Lower leg skin (tissue), 3 donors: ENCODE measurements around the gene SLC28A3.

Experiments
- CTCF ChIP-seq, 3 donors: fragments of 450-650 bp; IDR thresholded peaks; one replicate each; pipeline ENCODE4 v1.5.1; 2016; ENCODE audit warnings: antibody characterized with exemption in 3 of 3, mild to moderate bottlenecking in 3 of 3, moderate library complexity in 2 of 3
- POLR2A ChIP-seq, 2 donors: fragments of 450-650 bp; IDR thresholded peaks; one replicate each; pipeline ENCODE4 v1.6.1; 2016 to 2017; ENCODE audit warnings: antibody characterized with exemption in 2 of 2, mild to moderate bottlenecking in 1 of 2, moderate library complexity in 1 of 2

GRCh38 chr9:84277646-84278045 lies 62.9 kb downstream of the SLC28A3 start:
- TF ChIP-seq POLR2A (IDR thresholded peaks at IDR 0.05) (no peak), CTCF (IDR thresholded peaks at IDR 0.05) (no peak)
